HG03066 (cell line): ENCODE results near the gene MAP4K3.

Source experiments
- ATAC-seq: cut with Tn5 transposase; IDR thresholded peaks from one replicate; pipeline ENCODE4 v1.9.1; 2021; ENCODE audit warnings: low read depth; ENCODE audit not compliant: unreplicated experiment

Gene MAP4K3

DNA sequence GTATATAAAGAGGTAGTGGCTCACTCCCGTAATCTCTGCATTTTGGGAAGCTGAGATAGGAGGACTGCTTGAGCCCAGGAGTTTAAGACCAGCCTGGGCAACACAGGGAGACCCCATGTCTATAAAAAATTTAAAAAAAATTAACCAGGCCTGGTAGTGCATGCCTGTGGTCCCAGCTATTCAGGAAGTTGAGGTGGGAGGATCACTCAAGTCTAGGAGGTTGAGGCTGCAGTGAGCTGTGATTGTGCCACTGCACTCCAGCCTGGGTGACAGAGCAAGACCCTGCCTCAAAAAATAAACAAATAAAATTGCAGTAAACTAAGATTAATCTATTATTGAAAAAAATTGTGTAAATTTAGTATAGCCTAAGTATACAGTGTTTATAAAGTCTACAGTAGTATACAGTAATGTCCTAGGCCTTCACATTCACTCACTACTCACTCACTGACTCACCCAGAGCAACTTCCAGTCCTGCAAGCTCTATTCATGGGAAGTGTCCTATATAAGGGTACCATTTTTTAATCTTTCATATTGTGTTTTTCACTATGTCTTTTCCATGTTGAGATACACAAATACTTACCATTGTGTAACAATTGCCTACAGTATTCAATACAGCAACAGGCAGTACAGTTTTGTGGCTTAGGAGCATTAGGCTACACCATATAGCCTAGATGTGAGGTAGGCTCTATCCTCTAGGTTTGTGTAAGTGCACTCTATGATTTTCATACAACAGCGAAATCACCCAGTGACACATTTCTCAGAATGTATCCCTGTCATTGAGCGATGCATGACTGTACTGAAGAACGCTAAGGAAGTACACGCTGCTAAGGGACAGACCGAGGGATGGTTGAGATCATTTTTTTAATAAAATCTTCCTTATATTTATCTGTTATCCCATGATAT, 10.4 kb upstream of the MAP4K3 start:
- no peak for ATAC-seq

DNA sequence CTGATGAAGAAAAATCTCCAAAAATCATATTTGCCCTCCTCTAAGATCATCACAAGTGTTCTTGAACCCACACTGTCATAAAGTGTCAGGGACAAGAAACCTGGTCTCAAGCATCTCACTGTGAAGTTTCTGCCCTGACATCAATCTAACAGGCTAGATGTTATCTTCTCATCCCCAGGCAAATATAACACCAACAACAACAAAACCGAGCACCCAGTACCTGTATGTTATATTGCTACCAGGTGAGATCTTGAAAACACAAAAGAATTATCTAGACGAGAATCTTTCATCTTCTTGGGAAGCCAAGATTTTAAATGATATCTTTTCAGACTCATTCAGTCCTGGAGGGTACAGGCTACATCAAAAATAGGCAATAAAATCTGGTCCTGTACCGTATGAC, 8.8 kb upstream of the MAP4K3 start:
- no peak for ATAC-seq

DNA sequence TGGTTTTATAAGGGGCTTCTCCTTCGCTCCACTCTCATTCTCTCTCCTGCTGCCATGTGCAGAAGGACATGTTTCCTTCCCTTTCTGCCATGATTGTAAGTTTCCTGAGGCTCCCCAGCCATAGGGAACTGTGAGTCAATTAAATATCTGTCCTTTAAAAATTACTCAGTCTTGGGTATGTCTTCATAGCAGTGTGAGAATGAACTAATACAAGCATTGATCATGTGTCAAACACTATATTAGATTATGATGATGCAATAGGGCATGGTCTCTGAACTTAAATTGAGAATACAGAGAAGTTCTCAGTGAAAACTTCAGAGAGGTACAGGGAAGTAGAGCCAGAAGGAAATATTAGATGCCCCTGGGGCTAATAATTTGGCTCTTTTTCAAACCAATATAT, 5.9 kb upstream of the MAP4K3 start:
- no peak for ATAC-seq

DNA sequence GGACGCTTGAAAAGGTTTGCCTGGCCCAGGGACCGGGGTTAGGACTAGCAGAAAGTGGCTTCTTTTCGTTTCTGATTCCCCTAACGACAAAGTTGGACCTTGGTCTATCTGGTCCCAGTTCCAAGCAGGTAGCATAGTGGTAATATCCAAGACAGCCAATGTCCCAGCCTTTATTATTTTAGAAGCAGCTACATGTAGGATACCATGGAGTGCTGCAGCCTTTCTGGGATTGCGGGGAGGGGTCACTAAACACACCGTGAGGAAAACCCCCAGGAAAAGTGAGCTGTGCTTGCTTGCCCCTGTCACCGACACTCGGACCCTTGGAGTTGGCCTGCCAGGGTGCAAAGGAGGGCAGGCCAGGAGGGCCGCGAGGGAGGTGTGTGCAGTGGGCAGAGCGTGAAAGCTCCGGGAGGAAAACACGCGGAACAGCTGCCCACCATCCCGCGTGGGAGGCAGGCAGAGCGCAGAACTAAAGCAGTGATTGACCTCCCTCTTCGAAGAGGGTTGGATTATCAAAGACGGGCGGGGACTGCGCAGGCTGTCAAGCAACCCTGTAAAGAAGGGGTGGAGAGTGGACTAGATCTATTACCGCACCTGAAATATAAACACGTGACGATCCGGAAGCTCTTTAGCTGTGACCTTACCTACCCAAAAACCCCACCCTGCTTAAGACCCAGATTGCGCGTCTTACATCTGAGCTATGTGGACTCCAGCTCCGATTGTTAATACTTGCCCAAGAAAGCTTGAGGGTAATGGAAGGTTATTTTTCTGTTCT, 624 bp upstream of the MAP4K3 start:
- peak; percentile 44 for ATAC-seq

DNA sequence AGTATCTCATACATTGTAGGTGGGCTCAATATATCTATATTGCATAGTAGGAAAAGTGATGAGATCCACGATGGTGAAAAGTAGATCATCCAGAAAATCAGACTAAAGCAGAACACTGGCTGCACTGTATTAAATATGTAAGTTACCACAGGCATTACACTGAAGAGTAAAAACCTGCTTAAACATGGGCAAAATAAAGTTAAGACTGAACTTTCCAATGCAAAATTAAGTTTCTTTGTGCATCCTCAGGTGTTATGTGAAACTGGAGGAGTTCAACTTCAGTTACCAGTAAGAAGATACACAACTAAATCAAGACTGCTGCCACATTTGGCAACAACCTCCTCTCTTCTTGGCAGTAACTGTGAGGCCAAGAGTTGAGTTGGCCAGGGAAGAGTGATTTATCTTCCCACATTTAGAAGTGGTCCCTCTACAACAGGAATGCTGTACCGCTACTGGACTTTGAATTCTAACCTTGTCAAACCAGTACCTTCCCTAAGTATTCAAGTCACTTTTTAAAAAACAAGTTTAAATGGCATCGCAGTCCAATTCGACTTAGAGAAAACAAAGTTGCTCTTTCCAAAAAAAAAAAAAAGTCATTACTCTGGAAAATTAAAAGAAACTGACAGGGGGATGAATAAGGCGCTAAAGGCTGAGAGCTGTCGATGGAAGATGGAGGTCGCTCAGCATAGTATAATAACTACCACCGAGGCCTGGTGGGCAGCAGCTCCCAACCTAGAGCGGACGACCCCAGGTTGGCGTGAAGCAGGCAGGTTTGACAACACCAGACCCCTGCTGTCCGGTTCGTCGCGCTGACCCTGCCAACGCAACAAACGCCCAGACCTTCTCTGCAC, 1.1 kb downstream of the MAP4K3 start:
- ATAC-seq, result peak; percentile 11

DNA sequence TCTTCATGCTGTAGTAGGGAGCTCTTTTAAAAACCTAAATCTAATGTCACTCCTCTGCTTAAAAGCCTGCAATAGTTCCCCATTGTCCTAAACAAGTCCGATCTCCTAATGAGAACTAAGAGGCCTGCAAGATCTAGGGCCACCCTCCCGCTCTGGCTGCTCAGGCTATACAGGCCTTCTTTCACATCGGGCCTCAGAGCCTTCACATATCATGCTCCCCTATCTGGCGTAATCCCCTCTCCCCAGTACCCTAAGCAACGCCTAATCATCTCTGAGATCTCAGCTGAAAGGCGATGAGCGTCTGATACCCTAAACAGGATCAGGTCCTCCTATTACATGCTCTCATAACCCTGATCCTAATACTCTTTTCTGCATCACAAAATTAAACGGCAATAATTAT, 1.9 kb downstream of the MAP4K3 start:
- ATAC-seq, result no peak

DNA sequence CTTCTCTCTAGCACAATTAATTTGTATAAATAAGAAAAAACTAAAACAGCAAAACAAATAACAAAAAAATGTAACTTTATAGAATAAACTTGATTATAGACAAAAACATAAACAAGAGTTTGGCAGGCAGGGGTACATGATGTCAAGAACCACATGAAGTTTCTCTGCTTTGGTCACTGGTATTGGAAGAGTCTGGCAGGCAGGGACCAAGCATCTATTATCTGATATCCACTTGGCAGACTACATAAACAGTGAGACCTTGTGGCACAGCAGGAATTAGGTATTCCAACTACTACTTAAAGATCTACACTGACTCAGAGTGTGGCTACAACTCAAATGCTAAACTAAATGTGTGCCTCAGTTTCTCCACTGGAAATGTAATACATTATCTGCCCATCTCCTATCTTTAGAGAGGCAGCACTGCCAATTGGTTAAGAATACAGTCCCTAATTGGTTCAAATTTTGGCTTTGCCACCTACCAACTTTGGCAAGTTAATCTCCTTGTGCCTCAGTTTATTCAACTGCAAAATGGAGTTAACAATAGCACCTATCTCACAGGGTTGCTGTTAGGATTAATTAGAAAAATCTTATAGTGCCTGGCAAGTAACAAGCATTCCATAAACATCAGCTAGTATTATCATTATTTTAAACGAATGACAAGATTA, 2.7 kb downstream of the MAP4K3 start:
- ATAC-seq, result no peak

DNA sequence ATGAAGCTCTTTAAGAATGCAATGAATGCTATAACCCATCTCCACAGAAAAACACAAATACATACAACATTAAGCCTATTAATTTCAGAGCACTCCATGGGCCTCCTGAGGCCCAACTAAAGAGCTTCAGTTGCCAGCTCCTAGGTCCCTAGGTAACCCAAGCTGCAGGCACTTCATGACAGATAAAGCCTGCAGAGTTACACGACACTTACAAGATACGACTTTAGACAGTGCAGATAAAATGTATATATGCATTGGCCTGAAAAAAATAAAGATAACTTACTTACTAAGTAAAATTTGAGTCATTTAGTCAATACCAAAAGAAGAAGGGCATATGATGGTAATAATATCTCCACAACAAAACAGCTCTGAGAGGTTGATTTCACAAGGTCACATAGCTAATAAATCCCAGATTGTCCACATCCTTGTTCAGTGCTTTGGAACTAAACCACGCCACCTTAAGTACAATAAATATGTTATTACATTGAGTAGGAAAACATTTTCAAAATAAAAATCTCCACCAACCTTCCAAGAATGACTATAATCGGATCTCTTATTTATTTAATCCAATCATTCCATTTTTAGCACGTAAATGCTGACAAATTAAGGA, 3.4 kb downstream of the MAP4K3 start:
- ATAC-seq, result no peak

DNA sequence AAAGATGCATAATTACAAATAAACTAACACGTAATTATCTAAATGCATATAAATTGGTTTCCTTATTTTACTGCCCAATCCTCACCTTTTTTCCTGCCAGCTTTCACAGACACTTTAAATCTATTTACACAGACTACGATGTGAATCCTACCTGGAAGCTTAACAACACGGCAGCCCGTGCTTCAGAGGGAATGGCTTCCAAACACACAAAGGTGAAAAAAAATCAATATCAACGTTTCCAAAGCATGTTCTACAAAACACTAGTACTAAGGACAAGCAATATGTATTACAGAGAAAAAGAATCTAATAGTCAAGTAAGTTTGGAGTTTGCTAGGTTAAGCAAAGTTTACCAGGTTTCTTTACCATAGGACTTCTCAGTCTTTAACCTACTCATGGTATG, 4.4 kb downstream of the MAP4K3 start:
- no peak for ATAC-seq

DNA sequence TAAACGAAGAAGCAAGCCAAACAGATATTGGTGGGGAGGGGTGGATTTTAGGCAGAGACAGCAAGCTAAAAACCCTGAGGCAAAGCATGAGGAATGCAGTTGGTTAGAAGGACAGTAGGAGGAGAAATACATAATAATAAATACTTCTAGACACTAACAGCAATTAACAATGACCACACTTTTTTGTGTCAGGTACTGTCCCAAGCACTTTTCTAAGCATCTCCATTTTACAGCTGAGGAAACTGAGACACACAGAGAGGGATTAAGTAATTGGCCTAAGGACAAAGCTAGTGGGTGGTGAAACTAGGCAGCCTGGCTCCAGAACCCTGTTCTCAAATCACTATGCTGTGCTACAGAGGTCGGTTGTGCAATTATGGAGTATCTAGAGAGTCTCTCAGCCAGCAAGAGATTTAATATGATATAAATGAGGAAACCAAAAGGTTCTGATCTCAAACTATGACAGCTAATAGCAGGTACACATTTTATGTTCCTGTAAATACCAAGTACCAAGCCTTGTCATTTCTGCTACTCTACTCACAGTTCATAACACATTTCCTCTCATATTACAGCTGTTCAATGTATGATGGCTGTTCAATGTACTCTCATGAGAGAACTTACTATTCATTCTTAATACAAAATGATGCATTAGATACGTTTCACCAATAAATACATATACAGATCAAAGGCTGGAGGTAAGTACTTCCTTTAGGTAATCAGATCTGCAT, 5.3 kb downstream of the MAP4K3 start:
- no peak for ATAC-seq

DNA sequence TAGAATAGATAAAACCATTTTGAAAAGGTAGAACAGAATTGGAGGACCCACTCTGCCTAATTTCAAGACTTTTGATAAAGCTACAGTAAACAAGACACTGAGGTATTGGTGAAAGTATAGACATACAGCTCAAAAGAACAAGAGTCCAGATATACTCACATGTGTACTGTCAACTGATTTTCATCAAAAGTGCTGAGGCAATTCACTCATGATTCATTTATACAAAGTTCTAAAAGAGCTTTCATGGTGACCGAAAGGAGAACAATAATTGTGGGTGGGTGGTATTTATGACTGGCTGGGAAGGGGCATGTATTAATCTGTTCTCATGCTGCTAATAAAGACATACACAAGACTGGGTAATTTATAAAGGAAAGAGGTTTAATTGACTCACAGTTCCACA, 7.3 kb downstream of the MAP4K3 start:
- no peak for ATAC-seq

DNA sequence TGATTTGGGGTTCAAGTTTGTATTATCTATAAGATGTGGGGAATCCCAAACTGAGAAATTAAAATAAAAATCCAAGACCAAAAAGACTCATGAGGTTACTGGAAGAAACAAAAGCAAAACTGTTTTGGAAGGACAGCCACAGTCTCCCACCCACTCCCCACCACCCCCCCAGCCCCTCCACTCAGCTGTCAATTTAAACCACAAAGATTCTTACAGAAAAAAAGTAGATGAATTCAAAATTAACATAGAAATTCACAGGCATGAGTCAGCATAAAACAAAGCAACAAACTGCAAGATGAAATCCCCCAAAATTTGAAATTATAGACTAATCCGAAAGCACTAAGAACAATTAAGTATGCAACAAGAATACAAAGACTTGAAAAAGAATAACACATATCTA, 12.1 kb downstream of the MAP4K3 start:
- no peak for ATAC-seq

DNA sequence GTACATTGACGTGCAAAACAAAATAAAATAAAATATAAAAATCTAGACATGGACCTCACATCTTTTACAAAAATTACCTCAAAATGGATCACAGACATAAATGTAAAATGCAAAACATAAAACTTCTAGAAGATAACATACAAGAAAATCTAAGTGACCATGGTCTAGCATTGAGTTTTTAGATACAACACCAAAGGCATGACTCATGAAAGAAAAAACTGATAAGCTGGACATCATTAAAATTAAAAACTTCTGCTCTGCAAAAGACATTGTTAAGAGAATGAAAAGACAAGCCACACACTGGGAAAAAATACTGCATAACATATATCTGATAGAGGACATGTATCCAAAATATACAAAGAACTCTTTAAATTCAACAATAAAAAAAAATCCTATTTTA, 14.4 kb downstream of the MAP4K3 start:
- ATAC-seq, result no peak

DNA sequence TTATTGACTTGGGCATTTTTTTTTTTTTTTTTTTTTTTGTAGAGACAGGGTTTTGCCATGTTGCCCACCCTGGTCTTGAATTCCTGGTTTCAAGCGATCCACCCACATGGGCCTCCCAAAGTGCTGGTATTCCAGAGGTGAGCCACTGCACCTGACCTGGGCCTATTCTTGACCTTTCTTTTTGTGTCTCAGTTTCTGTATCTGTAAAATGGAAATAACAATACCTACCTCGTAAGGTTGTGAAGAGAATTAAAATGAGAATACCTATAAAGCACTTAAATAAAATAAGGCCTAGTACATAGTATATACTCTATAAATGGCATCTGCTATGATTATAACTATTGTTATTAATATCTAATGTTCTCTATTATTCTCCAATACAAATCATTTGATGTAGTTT, 15.7 kb downstream of the MAP4K3 start:
- ATAC-seq, result no peak

DNA sequence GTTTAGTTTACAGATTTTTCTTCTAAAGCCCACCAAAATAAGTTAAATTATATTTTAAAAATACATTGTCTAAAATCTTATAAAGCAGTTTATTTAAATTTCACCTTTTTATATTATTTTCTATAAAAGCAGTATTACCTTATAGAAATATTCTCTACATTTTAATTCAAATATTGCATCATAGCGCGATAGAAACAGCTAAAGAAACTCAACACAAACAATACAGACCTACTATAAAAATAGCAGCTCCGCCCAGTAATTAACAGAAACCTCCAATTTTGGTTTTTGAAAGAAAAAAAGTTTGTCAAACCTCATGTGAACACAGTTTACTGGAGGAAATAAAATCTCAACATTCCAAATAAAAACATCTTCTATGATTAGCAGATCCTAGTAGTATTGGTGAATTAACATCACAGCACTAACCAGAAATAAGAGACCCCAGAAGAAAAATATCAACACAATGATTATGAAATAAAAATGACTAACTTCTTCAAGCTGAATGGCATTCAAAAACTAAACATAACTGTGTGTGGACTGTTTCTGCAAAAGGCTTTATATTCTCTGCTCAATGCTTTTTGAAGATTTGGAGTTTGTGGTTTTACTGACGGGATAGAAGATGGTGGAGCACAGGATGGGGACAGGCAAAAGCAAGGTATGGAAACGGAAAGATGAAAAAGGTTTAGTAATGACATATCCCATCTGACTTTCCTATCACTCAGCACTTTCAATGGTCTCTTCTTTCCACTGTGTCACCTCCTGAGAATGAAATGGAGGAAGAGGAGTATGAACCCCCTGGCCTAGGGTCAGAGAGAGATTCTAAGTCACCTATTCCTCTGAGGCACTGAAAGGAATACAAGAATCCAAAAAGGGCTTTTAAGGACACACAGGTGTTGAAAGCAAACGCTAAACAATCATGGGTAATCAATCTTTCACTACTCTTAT, 17.5 kb downstream of the MAP4K3 start:
- no peak for ATAC-seq

DNA sequence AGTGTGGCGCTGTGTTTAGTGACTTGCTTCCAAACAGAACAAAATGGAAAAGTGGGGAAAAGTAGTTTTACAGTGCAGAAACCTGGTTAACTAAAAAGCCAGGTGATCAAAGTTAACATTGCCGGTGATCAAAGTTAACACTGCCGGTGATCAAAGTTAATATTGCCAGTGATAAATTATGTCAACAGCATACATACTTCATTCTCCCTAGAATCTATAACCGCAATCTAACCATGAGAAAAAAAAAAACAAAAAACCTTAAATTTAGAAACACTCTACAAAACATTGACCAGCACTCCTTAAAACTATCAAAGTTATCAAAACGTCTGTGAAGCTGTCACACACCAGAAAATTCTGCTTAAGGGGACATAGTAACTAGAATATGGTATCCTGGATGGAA, 18.6 kb downstream of the MAP4K3 start:
- no peak for ATAC-seq

DNA sequence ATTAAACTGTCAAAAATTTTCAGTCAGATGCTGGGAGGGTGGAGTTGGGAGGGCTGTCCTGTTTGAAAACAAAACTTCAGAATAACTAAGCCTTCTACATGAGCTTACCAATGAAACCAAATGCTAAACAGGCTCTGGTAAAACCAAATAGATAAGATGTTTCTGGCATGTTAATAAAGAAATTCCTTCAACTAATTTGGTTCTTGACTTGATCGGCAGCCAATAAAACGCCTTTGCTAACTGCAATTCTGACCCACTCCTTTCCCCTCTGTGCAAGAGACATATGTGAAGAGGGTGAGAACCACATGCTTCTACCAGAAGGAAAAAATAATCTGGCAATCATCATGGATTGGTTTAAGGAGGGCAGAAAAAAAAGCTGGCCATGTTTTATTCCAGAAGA, 20.9 kb downstream of the MAP4K3 start:
- no peak for ATAC-seq

DNA sequence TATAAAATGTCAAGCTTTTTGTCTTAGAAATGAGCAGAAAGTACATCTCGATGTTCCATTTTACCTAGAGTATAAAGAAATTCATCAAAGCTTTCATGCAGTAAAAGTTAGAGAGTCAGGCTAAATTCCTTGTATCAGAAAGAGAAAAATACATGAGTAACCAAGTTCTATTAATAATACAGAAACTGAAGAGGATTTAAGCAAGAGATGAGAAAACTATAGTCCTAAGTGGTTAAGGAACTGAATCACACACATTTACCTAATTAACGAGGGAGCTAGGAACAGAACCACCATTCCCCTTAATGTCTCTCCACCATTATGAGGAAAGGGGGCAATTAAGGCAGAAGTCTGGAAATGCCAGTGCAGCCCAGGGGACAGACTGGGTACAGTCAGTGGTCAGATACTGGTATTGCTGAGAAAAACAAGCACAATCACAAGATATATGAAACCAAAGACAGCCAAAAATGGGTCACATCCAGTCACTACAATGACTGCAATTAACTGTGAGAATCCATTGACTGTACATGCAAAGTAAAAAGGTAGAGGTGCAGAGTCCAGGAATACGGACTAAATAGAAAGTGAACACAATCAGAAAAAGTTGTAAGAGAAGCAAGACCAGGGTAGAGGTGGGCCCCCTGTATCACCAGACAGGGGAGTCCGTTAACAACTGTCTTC, 23.9 kb downstream of the MAP4K3 start:
- no peak for ATAC-seq
